Endothelial cell of umbilical vein (primary cell): Measurements from ENCODE around the gene DPP6. TPM values are rescaled to one million over a fixed set of nuclear protein-coding genes. Genes with fewer than 3 reads are reported as not detected.

Experiments used
- BruUV-seq: library from RNA; stranded (reverse); fragments of 400-500 nt; replicated peaks from 2 replicates; lab custom pipeline; 2021; lab: Mats Ljungman, UMichigan
- CTCF ChIA-PET: fragments of 300-600, 350-600 bp; sonication (Branson Sonifier 250); formaldehyde crosslinking; loops from one replicate; lab custom pipeline; 2021; ENCODE audit warnings: antibody characterized with exemption, inconsistent platforms; lab: Charles Lee
- POLR2A ChIA-PET: fragments of 300-600, 350-600 bp; sonication (Branson Sonifier 250); formaldehyde crosslinking; loops from one replicate; lab custom pipeline; 2021; ENCODE audit warnings: antibody characterized with exemption, inconsistent platforms; lab: Charles Lee
- DNase-seq: peaks from one replicate; pipeline ENCODE4 v3.0.0-alpha.2; 2011; ENCODE audit warnings: low read depth, low spot score
- FAIRE-seq: peaks from 2 replicates; lab custom pipeline; 2011; peaks lifted over from hg19 to GRCh38; lab: Jason Lieb, UNC
- H2AFZ ChIP-seq: 2 replicates; pipeline ENCODE4 v1.6.0; 2012; ENCODE audit warnings: low read depth, low read length, control low read depth, inconsistent platforms
- H3K27ac ChIP-seq: 2 replicates; pipeline ENCODE4 v1.5.1; 2011; ENCODE audit warnings: low read depth, mild to moderate bottlenecking, control low read depth, low read length, moderate library complexity; ENCODE audit not compliant: insufficient read depth
- H3K27me3 ChIP-seq, 2 experiments: 2 replicates each; pipeline versions ENCODE4 v1.6.0 to v1.6.1; 2011; ENCODE audit warnings: low read length in 2 of 2, mixed read lengths in 1 of 2; ENCODE audit not compliant: control insufficient read depth in 2 of 2, insufficient read depth in 2 of 2
- H3K36me3 ChIP-seq, 2 experiments: 2 replicates in 1 of 2; 3 replicates in 1 of 2; pipeline ENCODE4 v1.5.1; 2011; ENCODE audit warnings: low read length in 2 of 2, mild to moderate bottlenecking in 1 of 2, moderate library complexity in 1 of 2; ENCODE audit not compliant: control insufficient read depth in 2 of 2, insufficient read depth in 2 of 2; ENCODE audit errors: extremely low read depth in 1 of 2
- H3K4me1 ChIP-seq: 3 replicates; pipeline ENCODE4 v1.5.1; 2011; ENCODE audit warnings: mild to moderate bottlenecking, low read length; ENCODE audit not compliant: control insufficient read depth, insufficient read depth; ENCODE audit errors: extremely low read depth
- H3K4me2 ChIP-seq: 2 replicates; pipeline ENCODE4 v1.6.1; 2011; ENCODE audit warnings: low read length, control low read depth, mixed read lengths; ENCODE audit not compliant: insufficient read depth
- H3K4me3 ChIP-seq, 3 experiments: fragments of 200-600 bp in 1 of 3; sonication (generic), shearing (Covaris generic) in 1 of 3; replicated peaks in 1 of 3; 2 replicates each; pipeline ENCODE4 v1.5.1; 2011 to 2016; ENCODE audit warnings: control low read depth in 3 of 3, low read length in 3 of 3, mild to moderate bottlenecking in 2 of 3, inconsistent platforms in 1 of 3, low read depth in 1 of 3, moderate library complexity in 1 of 3; ENCODE audit not compliant: insufficient read depth in 1 of 3
- H3K79me2 ChIP-seq: 2 replicates; pipeline ENCODE4 v1.6.0; 2012; ENCODE audit warnings: low read length, inconsistent platforms; ENCODE audit not compliant: control insufficient read depth, insufficient read depth
- H3K9ac ChIP-seq: replicated peaks from 2 replicates; pipeline ENCODE3; 2011; ENCODE audit warnings: low read length, control low read depth; ENCODE audit not compliant: insufficient read depth; ENCODE audit errors: extremely low read depth
- H3K9me1 ChIP-seq: replicated peaks from 3 replicates; pipeline ENCODE4 v1.6.0; 2011; ENCODE audit warnings: mild to moderate bottlenecking, low read length; ENCODE audit not compliant: control insufficient read depth, insufficient read depth; ENCODE audit errors: extremely low read depth
- H3K9me3 ChIP-seq: replicated peaks from 2 replicates; pipeline ENCODE4 v1.5.1; 2012; ENCODE audit warnings: low read length, inconsistent platforms; ENCODE audit not compliant: control insufficient read depth, insufficient read depth
- H4K20me1 ChIP-seq: replicated peaks from 2 replicates; pipeline ENCODE3; 2011; ENCODE audit warnings: mild to moderate bottlenecking, low read length; ENCODE audit not compliant: control insufficient read depth, insufficient read depth; ENCODE audit errors: extremely low read depth
- CTCF ChIP-seq, 2 donors: IDR thresholded peaks; 1 replicate in 1 of 2; 2 replicates in 1 of 2; pipeline ENCODE4 v1.5.1; 2011; ENCODE audit warnings: low read length in 2 of 2, mild to moderate bottlenecking in 2 of 2, moderate library complexity in 2 of 2, control low read depth in 1 of 2, inconsistent platforms in 1 of 2, low read depth in 1 of 2; ENCODE audit not compliant: insufficient read depth in 1 of 2; ENCODE audit errors: extremely low read depth in 1 of 2
- EZH2 ChIP-seq: IDR thresholded peaks from 2 replicates; pipeline ENCODE4 v1.6.1; 2012; ENCODE audit warnings: borderline replicate concordance, low read depth, mild to moderate bottlenecking, moderate library complexity, low read length, inconsistent platforms; ENCODE audit not compliant: severe bottlenecking
- FOS ChIP-seq: IDR thresholded peaks from 2 replicates; pipeline ENCODE4 v1.6.1; 2011; ENCODE audit warnings: mild to moderate bottlenecking, low read length, moderate library complexity, borderline replicate concordance; ENCODE audit not compliant: insufficient read depth
- GATA2 ChIP-seq: IDR thresholded peaks from 2 replicates; pipeline ENCODE4 v1.7.0; 2011; ENCODE audit warnings: low read depth, mild to moderate bottlenecking, moderate library complexity, mixed read lengths, low read length; ENCODE audit not compliant: insufficient read length, insufficient read depth
- JUN ChIP-seq: IDR thresholded peaks from 2 replicates; pipeline ENCODE4 v1.6.1; 2011; ENCODE audit warnings: borderline replicate concordance, low read depth; ENCODE audit not compliant: insufficient read length, insufficient read depth
- MAX ChIP-seq: IDR thresholded peaks from 2 replicates; pipeline ENCODE4 v1.6.1; 2011; ENCODE audit not compliant: insufficient read depth, insufficient read length
- MYC ChIP-seq: IDR thresholded peaks from one replicate; pipeline ENCODE4 v1.6.1; 2011; ENCODE audit warnings: mild to moderate bottlenecking, low read depth, low read length
- POLR2A ChIP-seq: IDR thresholded peaks from 2 replicates; pipeline ENCODE4 v1.6.1; 2012; ENCODE audit warnings: low read depth, mild to moderate bottlenecking, control low read depth, low read length
- POLR2AphosphoS5 ChIP-seq: IDR thresholded peaks from 2 replicates; pipeline ENCODE4 v1.6.1; 2012; ENCODE audit warnings: low read depth, mild to moderate bottlenecking, control low read depth, low read length, moderate library complexity; ENCODE audit not compliant: insufficient read depth
- dilution Hi-C: fragments of 300-500 bp; cut with MboI; formaldehyde crosslinking; loops from one replicate; pipeline ENCODE4 v1.15.0; 2019; ENCODE audit warnings: low sequenced_read_pairs; ENCODE audit not compliant: extremely low pct_ligation_motif_present
- intact Hi-C: fragments of 100-400 bp; cut with micrococcal nuclease; formaldehyde crosslinking; loops from one replicate; pipeline ENCODE4 v1.10.0; 2022
- polyA plus RNA-seq, 4 experiments: library from polyadenylated mRNA; depleted of rRNA in 3 of 4; stranded (reverse) in 3 of 4; unstranded in 1 of 4; fragments of >200 nt; gene quantifications; 2 replicates each; pipeline versions ENCODE4 v1.2.1 to v1.2.3, GENCODE V29; 2011 to 2012; ENCODE audit warnings: missing spikeins in 1 of 4
- total RNA-seq: library from RNA; stranded (reverse); gene quantifications from 2 replicates; pipeline ENCODE4 v1.2.3, GENCODE V29; 2021

Gene DPP6
- total and polyA plus RNA-seq, 2 donors (not counting 3 experiments of a cell fraction or from before 2014, with no cell fraction given): not detected

- dilution Hi-C loops: no loop called here
- H3K9me1 ChIP-seq: no peaks in the 10 kb centered on the region
Measured at GRCh38 chr7:154505362-154505761, 453.2 kb downstream of the DPP6 start.

More at GRCh38 chr7:154505362-154505761, 453.2 kb downstream of the DPP6 start:
- Histone ChIP-seq H3K27me3 (no peaks in the 10 kb centered on the region), H3K4me1 (no peaks in the 10 kb centered on the region), H3K4me2 (no peak overlapping the region), H4K20me1 (no peaks in the 10 kb centered on the region), H3K9ac (no peak overlapping the region), H3K27ac (no peak overlapping the region), H3K36me3 (no peaks in the 10 kb centered on the region), H2AFZ (no peak overlapping the region), H3K79me2 (no peaks in the 10 kb centered on the region), H3K9me3 (no peaks in the 10 kb centered on the region), H3K4me3 (no peak overlapping the region)
- ChIA-PET POLR2A (no interaction called here), CTCF (no interaction called here)
- intact Hi-C loops: no loop called here
- no TSS peak for BruUV-seq
- TF ChIP-seq JUN: no peak
- no peak for TF ChIP-seq GATA2
- TF ChIP-seq POLR2A: no peak
- TF ChIP-seq CTCF (IDR thresholded peaks at IDR 0.05; ENCODE audit: extremely low read depth in 1 of 2, insufficient read depth in 1 of 2, low read depth in 1 of 2, low read length in 2 of 2): no peak
- TF ChIP-seq FOS: no peak
- no peak for TF ChIP-seq MAX
- TF ChIP-seq EZH2: no peak
- TF ChIP-seq MYC: no peak
- TF ChIP-seq POLR2AphosphoS5: no peak
- FAIRE-seq (no peak), DNase-seq (no peak)
